Mucosa of descending colon (tissue), 3 donors: ENCODE measurements around the gene MREG. TPM values are rescaled to one million over a fixed set of nuclear protein-coding genes. Genes with fewer than 3 reads are reported as not detected.
A peak's percentile ranks its signal among the peaks of the same experiment; 100 is the strongest.
"Not testable (repeated sequence)": the region's sequence is repeated elsewhere in the genome, so short reads cannot be mapped to it uniquely, and the experiment has no call there.

Experiments used
- ATAC-seq: fragments of 200-7000 bp; cut with Tn5 transposase; one replicate; pipeline ENCODE4 v1.9.1; 2020; ENCODE audit warnings: mild to moderate bottlenecking, moderate library complexity
- DNase-seq, 3 donors: peaks; one replicate each; pipeline ENCODE4 v3.0.0-alpha.2; 2020
- H3K36me3 ChIP-seq: fragments of 200-600 bp; one replicate; pipeline ENCODE4 v1.8.0; 2021; ENCODE audit warnings: low read depth, mild to moderate bottlenecking
- H3K4me1 ChIP-seq: fragments of 200-600 bp; one replicate; pipeline ENCODE4 v1.8.0; 2021; ENCODE audit warnings: low read depth, mild to moderate bottlenecking
- H3K4me3 ChIP-seq: fragments of 200-600 bp; one replicate; pipeline ENCODE4 v1.8.0; 2021; ENCODE audit warnings: mild to moderate bottlenecking
- H3K9me3 ChIP-seq: fragments of 200-600 bp; one replicate; pipeline ENCODE4 v1.8.0; 2021; ENCODE audit warnings: mild to moderate bottlenecking
- CTCF ChIP-seq: fragments of 200-600 bp; IDR thresholded peaks from one replicate; pipeline ENCODE4 v1.8.0; 2022; ENCODE audit warnings: antibody characterized with exemption, mild to moderate bottlenecking
- intact Hi-C, 2 donors: fragments of 100-400 bp; cut with DNase I in 1 of 2; cut with micrococcal nuclease in 1 of 2; formaldehyde crosslinking; loops; one replicate each; pipeline versions ENCODE4 v1.11.0 to v1.11.1; 2022; cut with DNase I, micrococcal nuclease
- total RNA-seq, 3 donors: library from RNA; stranded (reverse); fragmentation: NEBNext Ultra II Directional in 2 of 3; extraction: Animal tissue kit (Norgen Biotek cat#: 25700) in 2 of 3; gene quantifications; one replicate each; pipeline versions ENCODE4 v1.2.1 to v1.2.4, GENCODE V29; 2021 to 2023
- donor health status: DM: no; HTN: no; CAD: no; lungs with moderate emphysema.
- donor health status: DM: no; HTN: no; CAD: no.
- donor health status: DM: no; HTN: yes; CAD: no.

MREG gene
- total RNA-seq, 3 donors from 2014 or later: 5.7 to 10.9 (median 8.5) TPM

GRCh38 chr2:216001216-216002100 is 11.9 kb downstream of the MREG start:
- no peak for DNase-seq
- intact Hi-C loops: no loop called here
- ATAC-seq: no peak
- no peak for TF ChIP-seq CTCF
- Histone ChIP-seq H3K9me3 (no peaks in the 10 kb centered on the region), H3K36me3 (no peaks in the 10 kb centered on the region), H3K4me3 (no peak overlapping the region), H3K4me1 (no peaks in the 10 kb centered on the region)

- Histone ChIP-seq H3K4me1 (no peaks in the 10 kb centered on the region), H3K36me3 (no peaks in the 10 kb centered on the region), H3K9me3 (no peaks in the 10 kb centered on the region), H3K4me3 (no peak overlapping the region)
- intact Hi-C loops: no loop called here
- DNase-seq (no peak), ATAC-seq (peak; percentile 44)
- TF ChIP-seq CTCF: no peak
Observed at GRCh38 chr2:215998636-215999035, 14.7 kb downstream of the MREG start.

GRCh38 chr2:215997219-215997618 is 16.1 kb downstream of the MREG start:
- no peak for TF ChIP-seq CTCF
- Histone ChIP-seq H3K4me1 (no peaks in the 10 kb centered on the region), H3K36me3 (no peaks in the 10 kb centered on the region), H3K9me3 (no peaks in the 10 kb centered on the region), H3K4me3 (no peak overlapping the region)
- ATAC-seq (no peak), DNase-seq (no peak)
- intact Hi-C loops: no loop called here

- no peak for TF ChIP-seq CTCF
- DNase-seq (no peak), ATAC-seq (no peak)
- H3K9me3 ChIP-seq: no peaks in the 10 kb centered on the region
- intact Hi-C loops: no loop called here
- no peaks in the 10 kb centered on the region for H3K4me1 ChIP-seq
- no peaks in the 10 kb centered on the region for H3K36me3 ChIP-seq
- H3K4me3 ChIP-seq: no peak overlapping the region
Observed at GRCh38 chr2:215994911-215995310, 18.4 kb downstream of the MREG start.

GRCh38 chr2:215988556-215989207 is 24.7 kb downstream of the MREG start:
- ATAC-seq, H3K36me3 ChIP-seq, H3K4me1 ChIP-seq, intact Hi-C loops, H3K4me3 ChIP-seq, DNase-seq, H3K9me3 ChIP-seq: not testable (repeated sequence)

GRCh38 chr2:215985257-215985656 is 28.1 kb downstream of the MREG start:
- DNase-seq: no peak
- ATAC-seq: no peak
- H3K4me3 ChIP-seq: no peak overlapping the region
- H3K4me1 ChIP-seq: no peaks in the 10 kb centered on the region
- TF ChIP-seq CTCF: no peak
- no peaks in the 10 kb centered on the region for H3K9me3 ChIP-seq
- intact Hi-C loops: no loop called here
- H3K36me3 ChIP-seq: no peaks in the 10 kb centered on the region
